ENCODE results near the gene EPB42. TPM values are rescaled to one million over a fixed set of nuclear protein-coding genes. Genes with fewer than 3 reads are reported as not detected.

The EPB42 gene
- total and polyA plus RNA-seq, 2 experiments from 2014 or later = not detected

GRCh38 chr15:43242616-43243015 lies 21.8 kb upstream of the EPB42 start:
- Mint-ChIP-seq H3K9me3 (no peaks in the 10 kb centered on the region), H3K27me3 (ENCODE audit: insufficient read depth, low read depth, poor library complexity) (peaks cover 5% of the 10 kb centered on the region), H3K36me3 (ENCODE audit: low read depth) (no peaks in the 10 kb centered on the region), H3K4me1 (no peaks in the 10 kb centered on the region), H3K27ac (no peak overlapping the region), H3K4me3 (no peak overlapping the region)
- DNase-seq (ENCODE audit: low spot score) = no peak
- H4K20me1 ChIP-seq (replicated peaks; ENCODE audit: insufficient read depth) = no peaks in the 10 kb centered on the region
- H2AFZ ChIP-seq = no peak overlapping the region
- 0 out of 2 replicates have a peak, but pooled peaks cover 5% of the 10 kb centered on the region for H3K9me2 ChIP-seq (ENCODE audit: insufficient read depth)
- no peak for ATAC-seq
- H3K4me2 ChIP-seq = no peak overlapping the region
- H3K4me1 ChIP-seq (ENCODE audit: insufficient read depth) = no peaks in the 10 kb centered on the region
- no peaks in the 10 kb centered on the region for H3K79me2 ChIP-seq (replicated peaks; ENCODE audit: insufficient read depth)
- no peaks in the 10 kb centered on the region for H3K27me3 ChIP-seq (ENCODE audit: insufficient read depth)
- no peak overlapping the region for H3K27ac ChIP-seq (ENCODE audit: low read depth)
- H3F3A ChIP-seq (replicated peaks; ENCODE audit: low read depth) = no peaks in the 10 kb centered on the region
- TF ChIP-seq POLR2AphosphoS5 (IDR thresholded peaks at IDR 0.05; ENCODE audit: low read depth) (no peak), STAT1 (IDR thresholded peaks at IDR 0.05; ENCODE audit: unreplicated experiment) (no peak), REST (IDR thresholded peaks at IDR 0.05; ENCODE audit: unreplicated experiment) (no peak), CTCF (conservative IDR thresholded peaks at IDR 0.05; ENCODE audit: low read depth in 2 of 2) (no peak), ETS1 (IDR thresholded peaks at IDR 0.05) (no peak), CREB1 (CRISPR knock-in tag; IDR thresholded peaks at IDR 0.05; ENCODE audit: low read depth) (no peak), ZNF331 (CRISPR knock-in tag; IDR thresholded peaks at IDR 0.05; ENCODE audit: low read depth) (no peak), ZNF462 (CRISPR knock-in tag; IDR thresholded peaks at IDR 0.05) (no peak), NANOG (IDR thresholded peaks at IDR 0.05; ENCODE audit: borderline replicate concordance) (no peak), EZH2phosphoT487 (IDR thresholded peaks at IDR 0.05; ENCODE audit: unreplicated experiment) (no peak), ZNF114 (CRISPR knock-in tag; IDR thresholded peaks at IDR 0.05) (no peak), EZH2 (IDR thresholded peaks at IDR 0.05; ENCODE audit: low read depth, unreplicated experiment) (no peak), JUNB (IDR thresholded peaks at IDR 0.05; ENCODE audit: unreplicated experiment) (no peak)
- no peaks in the 10 kb centered on the region for H3K36me3 ChIP-seq (ENCODE audit: insufficient read depth)
- no peak overlapping the region for H3K4me3 ChIP-seq
